Naive B cell (primary cell): ENCODE data around the gene DKKL1. TPM values are rescaled to one million over a fixed set of nuclear protein-coding genes. Genes with fewer than 3 reads are reported as not detected.

Experiments used
- polyA plus RNA-seq, 6 donors: library from polyadenylated mRNA; unstranded; fragments of 300-500 nt; fragmentation: Illumina TruSeq; gene quantifications; one replicate each; pipeline ENCODE4 v1.2.3, GENCODE V29; 2021; ENCODE audit warnings: low read depth in 6 of 6

Gene DKKL1
- polyA plus RNA-seq, 6 donors from 2014 or later = 0.55 to 2.8 (median 0.82) TPM; not detected in 3

Other genes starting within 250 kb of the DKKL1 start
- 1 to 10 TPM in 5 of 6 donors, not detected in 1; 2.8 to 5.0 (median 3.5) TPM for gene LIN7B, start 249.5 kb upstream of the DKKL1 start, polyA plus RNA-seq
- gene C19orf73, start 244.7 kb upstream of the DKKL1 start, polyA plus RNA-seq = 1 to 10 TPM; 2.8 to 6.3 (median 5.8) TPM
- under 1 TPM in 2 of 6 donors, not detected in 4; 0.23 to 0.26 TPM for gene PPFIA3, start 244.3 kb upstream of the DKKL1 start, polyA plus RNA-seq
- not detected for gene HRC, start 208.5 kb upstream of the DKKL1 start, polyA plus RNA-seq
- under 1 TPM in 1 of 6 donors, not detected in 5; 0.45 TPM for gene TRPM4, start 206.1 kb upstream of the DKKL1 start, polyA plus RNA-seq
- 10 to 100 TPM in 1 of 6 donors, 1 to 10 TPM in 5; 5.8 to 17.4 (median 8.4) TPM for gene SLC6A16, start 38.7 kb upstream of the DKKL1 start, polyA plus RNA-seq
- gene CD37, start 28.5 kb upstream of the DKKL1 start, polyA plus RNA-seq = 1,000 to 10,000 TPM in 1 of 6 donors, 100 to 1,000 TPM in 5; 672 to 1,032 (median 882) TPM
- gene TEAD2, start 1.5 kb upstream of the DKKL1 start, polyA plus RNA-seq = 1 to 10 TPM in 5 of 6 donors, under 1 TPM in 1; 0.80 to 5.4 (median 3.0) TPM
- gene KASH5, start 24.4 kb downstream of the DKKL1 start, polyA plus RNA-seq = not detected
- gene PTH2, start 59.6 kb downstream of the DKKL1 start, polyA plus RNA-seq = not detected
- gene GFY, start 61.5 kb downstream of the DKKL1 start, polyA plus RNA-seq = not detected
- not detected for gene SLC17A7, start 77.7 kb downstream of the DKKL1 start, polyA plus RNA-seq
- gene PIH1D1, start 87.9 kb downstream of the DKKL1 start, polyA plus RNA-seq = 10 to 100 TPM; 70.3 to 95.3 (median 79.0) TPM
- gene ALDH16A1, start 89.3 kb downstream of the DKKL1 start, polyA plus RNA-seq = 100 to 1,000 TPM in 1 of 6 donors, 10 to 100 TPM in 5; 54.2 to 103 (median 74.6) TPM
- 10 to 100 TPM in 5 of 6 donors, 1 to 10 TPM in 1; 9.5 to 15.0 (median 11.4) TPM for gene FLT3LG, start 110.3 kb downstream of the DKKL1 start, polyA plus RNA-seq
- gene RPL13A, start 123.7 kb downstream of the DKKL1 start, polyA plus RNA-seq = 1,000 to 10,000 TPM; 1,519 to 3,103 (median 2,606) TPM
- gene RPS11, start 132.6 kb downstream of the DKKL1 start, polyA plus RNA-seq = 1,000 to 10,000 TPM; 2,581 to 3,900 (median 3,339) TPM
- gene FCGRT, start 148.8 kb downstream of the DKKL1 start, polyA plus RNA-seq = 10 to 100 TPM; 56.7 to 69.7 (median 62.7) TPM
- under 1 TPM in 2 of 6 donors, not detected in 4; 0.17 to 0.43 TPM for gene RCN3, start 164.1 kb downstream of the DKKL1 start, polyA plus RNA-seq
- gene NOSIP, start 216.7 kb downstream of the DKKL1 start, polyA plus RNA-seq = 100 to 1,000 TPM in 5 of 6 donors, 10 to 100 TPM in 1; 89.5 to 136 (median 113) TPM
- under 1 TPM in 5 of 6 donors, not detected in 1; 0.20 to 0.79 (median 0.62) TPM for gene PRRG2, start 217.4 kb downstream of the DKKL1 start, polyA plus RNA-seq
- gene PRR12, start 227.3 kb downstream of the DKKL1 start, polyA plus RNA-seq = under 1 TPM; 0.09 to 0.77 (median 0.29) TPM